COLO668 (cell line): Measurements from ENCODE around the gene UBN2.
"Not testable (repeated sequence)": the region's sequence is repeated elsewhere in the genome, so short reads cannot be mapped to it uniquely, and the experiment has no call there.

Experiments used
- DNase-seq: peaks from one replicate; lab custom pipeline; 2025; ENCODE audit not compliant: unreplicated experiment; lab: John Stamatoyannopoulos, UW

The UBN2 gene

GRCh38 chr7:139294241-139294640 is 63.2 kb downstream of the UBN2 start:
- no peak for DNase-seq

- DNase-seq: no peak
These were observed 64.0 kb downstream of the UBN2 start for GRCh38 chr7:139294951-139295575.

GRCh38 chr7:139297795-139298194 is 66.8 kb downstream of the UBN2 start:
- no peak for DNase-seq

GRCh38 chr7:139299296-139299695 is 68.3 kb downstream of the UBN2 start:
- DNase-seq: no peak

DNA sequence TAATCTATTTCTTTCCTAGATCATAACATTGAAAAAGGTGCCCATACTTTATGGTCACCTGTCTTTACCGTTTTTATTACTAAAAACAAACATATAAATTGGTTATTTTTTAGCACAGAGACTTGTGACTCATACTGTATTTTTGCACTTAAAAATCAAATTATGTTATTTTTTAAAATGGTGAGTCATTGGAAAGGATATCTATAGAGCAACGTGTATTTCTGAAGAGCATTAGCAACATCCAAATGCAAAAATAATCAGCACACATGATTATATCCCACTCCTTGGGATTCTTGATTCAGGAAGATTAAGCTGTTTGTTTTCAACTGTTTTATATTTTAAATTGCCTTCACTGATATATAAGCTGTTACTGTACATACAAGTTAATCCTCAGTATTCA is 69.4 kb downstream of the UBN2 start:
- DNase-seq: no peak

DNA sequence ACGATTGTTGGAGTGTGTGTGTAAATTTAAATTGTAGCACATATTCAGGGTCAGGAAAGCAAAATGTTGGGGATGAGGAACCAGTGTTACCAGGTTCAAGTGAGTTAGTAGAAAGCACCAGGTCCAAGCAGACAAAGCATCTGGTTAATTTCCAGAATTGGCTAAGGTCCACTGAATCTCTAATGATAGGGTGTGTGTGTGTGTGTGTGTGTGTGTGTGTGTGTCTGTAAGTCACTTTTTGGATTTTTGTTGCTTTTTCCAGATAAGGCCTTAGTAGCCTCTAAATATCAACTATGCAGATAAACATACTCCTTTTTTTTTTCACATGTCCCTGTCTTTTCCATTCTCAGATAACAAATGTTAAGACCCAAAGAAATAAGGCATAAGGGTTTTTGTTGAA is 73.5 kb downstream of the UBN2 start:
- DNase-seq: no peak

- DNase-seq: no peak
These were observed 87.0 kb downstream of the UBN2 start for GRCh38 chr7:139317939-139318505.

DNA sequence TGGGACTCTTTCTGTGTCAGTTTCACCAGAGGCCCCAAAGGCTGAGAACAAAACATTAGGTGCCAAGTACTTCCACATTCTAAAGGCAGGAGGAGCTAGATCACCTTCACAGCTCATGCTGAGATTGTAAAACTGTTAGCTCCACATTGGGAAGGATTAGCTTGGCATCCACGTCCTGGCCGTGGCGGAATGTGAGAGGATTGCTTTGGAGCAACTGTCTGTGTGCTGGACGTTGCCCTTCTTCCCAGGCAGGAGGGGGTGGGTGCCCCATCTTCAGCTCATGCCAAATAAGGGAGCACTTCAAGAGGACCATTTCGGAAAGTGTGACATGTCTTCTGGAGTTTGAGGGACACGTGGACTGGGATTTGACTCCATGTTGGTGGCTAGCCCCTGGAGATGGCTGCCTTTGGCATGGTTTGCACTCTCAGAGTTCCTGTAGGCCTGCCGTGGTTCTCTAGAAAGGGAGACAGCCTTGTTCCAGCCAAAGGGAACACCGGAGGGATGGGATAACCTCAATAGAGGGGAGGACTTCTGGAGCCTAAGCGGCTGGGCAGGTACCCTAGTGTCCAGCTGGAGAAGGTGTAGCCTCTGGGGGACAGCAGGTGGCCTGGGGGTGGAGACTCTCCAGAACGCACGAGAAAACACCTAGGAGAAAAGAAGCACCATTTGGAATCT is 90.2 kb downstream of the UBN2 start:
- DNase-seq: no peak

DNA sequence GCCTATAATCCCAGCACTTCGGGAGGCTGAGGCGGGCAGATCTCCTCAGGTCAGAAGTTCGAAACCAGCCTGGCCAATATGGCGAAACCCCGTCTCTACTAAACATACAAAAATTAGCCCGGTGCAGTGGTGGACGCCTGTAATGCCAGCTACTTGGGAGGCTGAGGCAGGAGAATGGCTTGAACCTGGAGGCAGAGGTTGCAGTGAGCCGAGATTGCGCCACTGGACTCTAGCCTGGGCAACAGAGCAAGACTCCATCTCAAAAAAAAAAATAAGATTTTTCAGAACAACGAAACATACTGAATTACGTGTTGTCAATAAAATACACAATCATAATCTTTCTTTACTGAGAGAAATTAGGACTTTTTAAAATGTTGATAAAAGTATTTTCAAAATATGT is 93.7 kb downstream of the UBN2 start:
- not testable (repeated sequence) for DNase-seq

DNA sequence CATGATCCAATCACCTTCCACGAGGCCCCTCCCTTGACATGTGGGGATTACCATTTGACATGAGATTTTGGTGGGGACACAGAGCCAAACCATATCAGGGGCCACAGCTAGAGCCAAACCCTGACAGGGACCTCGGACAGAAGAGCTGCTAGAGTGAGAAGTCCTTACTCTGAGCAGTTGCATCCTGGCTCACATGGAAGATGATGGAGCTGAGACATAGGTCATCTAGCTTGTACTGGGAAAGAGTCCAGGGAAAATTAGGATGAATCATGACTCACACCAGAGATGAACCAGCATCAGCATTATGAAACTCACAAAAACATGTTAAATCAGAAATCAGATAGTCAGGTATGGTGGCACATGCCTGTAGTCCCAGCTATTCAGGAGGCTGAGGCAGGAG is 97.3 kb downstream of the UBN2 start:
- no peak for DNase-seq

GRCh38 chr7:139329119-139329518 is 98.1 kb downstream of the UBN2 start:
- DNase-seq: no peak

DNA sequence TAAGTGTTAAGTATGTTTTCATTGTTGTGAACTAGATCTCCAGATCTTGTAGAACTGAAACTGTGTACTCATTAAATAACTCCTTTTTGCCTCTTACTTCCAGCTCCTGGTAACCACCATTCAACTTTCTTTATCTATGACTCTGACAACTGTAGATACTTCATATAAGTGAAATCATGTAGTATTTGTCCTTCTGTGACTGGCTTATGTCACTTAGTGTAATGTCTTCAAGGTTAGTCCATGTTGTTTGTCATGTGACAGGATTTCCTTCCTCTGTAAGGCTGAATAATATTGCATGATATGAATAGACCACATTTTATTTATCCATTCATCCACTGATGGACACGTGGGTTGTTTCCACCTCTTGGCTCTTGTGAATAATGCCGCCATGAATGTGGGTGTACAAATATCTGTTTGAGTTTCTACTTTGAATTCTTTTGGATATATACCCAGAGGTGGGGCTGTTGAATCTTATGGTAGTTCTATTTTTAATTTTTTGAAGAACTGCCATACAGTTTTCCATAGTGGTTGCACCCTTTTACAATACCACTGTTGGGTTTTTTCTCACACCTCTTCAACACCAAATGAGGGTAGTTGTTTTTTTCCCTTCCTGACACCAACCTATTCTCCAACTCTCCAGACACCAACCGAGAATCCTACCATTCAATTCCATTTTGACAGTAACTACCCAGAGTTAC is 99.4 kb downstream of the UBN2 start:
- no peak for DNase-seq

DNA sequence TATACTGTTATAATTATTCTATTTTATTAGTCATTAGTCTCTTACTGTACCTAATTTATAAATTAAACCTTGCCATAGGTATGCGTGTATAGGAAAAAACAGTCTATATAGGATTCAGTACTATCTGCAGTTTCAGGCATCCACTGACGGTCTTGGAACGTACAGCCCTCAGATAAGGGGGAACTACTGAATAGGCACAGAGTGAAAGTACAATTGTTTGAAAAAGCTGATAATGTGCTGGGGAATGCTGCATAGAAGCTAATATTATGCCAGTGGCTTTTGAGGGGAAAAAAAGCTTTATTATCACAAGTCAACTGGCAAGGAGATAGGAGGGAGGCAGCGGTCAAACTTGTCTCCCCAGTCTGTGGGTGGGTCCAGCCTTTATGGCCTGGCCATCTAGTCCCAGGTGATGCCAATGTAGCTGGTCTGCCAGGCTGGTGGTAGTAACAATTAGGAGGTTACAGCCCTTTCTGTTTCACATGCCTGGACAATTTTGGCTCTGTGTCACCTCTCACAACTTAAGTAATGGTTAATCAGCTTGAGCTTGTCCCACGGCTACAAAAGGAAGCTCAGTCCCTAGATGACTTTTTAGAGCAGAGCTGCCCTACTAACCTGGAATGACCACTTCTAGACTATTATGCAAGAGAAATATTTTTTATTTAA is 101.8 kb downstream of the UBN2 start:
- no peak for DNase-seq

DNA sequence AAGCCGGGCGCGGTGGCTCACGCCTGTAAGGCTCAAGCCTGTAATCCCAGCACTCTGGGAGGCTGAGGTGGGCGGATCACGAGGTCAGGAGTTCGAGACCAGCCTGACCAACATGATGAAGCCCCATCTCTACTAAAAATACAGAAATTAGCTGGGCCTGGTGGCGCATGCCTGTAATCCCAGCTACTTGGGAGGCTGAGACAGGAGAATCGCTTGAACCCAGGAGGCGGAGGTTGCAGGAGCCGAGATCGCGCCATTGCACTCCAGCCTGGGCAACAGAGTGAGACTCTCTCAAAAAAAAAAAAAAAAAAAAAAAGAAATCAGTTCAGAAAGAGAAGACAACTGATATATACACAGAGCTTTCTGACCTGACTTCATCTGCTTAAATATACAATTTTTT is 102.4 kb downstream of the UBN2 start:
- DNase-seq: not testable (repeated sequence)

DNA sequence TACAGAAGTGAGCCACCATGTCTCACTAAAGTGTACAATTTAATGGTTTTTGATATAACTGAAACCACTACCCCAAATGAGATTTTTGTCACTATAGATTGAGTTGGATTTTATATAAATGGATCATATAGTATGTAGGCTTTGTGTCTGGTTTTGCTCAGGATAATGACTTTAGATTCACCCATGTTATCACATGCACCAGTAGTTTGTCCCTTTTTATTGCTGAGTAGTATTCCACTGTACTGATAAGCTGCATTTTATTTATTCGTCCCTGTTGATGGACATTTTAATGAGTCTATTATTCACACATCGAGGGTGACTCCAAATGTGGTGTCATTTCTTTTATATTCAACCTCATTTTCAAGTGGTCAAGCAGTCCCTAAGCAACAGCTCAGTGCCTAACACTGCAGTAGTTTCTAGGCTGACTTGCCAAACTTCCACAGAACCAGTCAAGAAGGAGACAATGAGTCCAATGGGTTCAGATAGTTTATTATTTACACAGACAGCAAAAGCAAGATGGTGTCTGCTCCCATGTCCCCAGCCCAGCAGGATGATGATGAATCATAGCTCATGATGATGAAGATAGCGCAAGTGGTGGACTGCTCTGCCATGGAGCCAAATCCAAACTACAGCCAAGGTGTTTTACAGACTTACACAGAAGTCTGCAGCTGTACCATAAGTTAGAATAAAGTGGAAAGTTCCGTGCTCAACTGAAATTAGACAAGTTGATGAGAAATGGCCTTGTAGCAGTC is 103.5 kb downstream of the UBN2 start:
- no peak for DNase-seq

DNA sequence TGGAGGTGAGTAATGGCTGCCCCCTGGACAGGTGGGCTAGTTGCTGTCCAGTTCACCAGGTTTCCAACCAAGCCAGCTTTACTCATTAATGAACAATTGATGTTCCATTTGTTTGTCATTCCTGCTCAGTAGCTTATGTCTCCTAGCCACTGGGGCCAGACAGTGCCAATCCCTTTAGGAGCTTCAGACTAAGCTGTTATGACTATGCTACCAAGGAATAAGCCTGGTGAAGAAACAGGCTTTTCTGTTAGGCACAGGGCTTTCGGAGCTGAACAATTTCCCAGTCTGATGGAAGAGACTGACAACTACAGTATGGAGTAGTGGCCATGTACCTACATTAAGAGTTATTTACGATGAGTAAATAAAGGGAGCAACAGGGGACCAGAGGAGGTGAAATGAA is 108.0 kb downstream of the UBN2 start:
- DNase-seq: no peak

GRCh38 chr7:139339698-139340036 is 108.6 kb downstream of the UBN2 start:
- no peak for DNase-seq

DNA sequence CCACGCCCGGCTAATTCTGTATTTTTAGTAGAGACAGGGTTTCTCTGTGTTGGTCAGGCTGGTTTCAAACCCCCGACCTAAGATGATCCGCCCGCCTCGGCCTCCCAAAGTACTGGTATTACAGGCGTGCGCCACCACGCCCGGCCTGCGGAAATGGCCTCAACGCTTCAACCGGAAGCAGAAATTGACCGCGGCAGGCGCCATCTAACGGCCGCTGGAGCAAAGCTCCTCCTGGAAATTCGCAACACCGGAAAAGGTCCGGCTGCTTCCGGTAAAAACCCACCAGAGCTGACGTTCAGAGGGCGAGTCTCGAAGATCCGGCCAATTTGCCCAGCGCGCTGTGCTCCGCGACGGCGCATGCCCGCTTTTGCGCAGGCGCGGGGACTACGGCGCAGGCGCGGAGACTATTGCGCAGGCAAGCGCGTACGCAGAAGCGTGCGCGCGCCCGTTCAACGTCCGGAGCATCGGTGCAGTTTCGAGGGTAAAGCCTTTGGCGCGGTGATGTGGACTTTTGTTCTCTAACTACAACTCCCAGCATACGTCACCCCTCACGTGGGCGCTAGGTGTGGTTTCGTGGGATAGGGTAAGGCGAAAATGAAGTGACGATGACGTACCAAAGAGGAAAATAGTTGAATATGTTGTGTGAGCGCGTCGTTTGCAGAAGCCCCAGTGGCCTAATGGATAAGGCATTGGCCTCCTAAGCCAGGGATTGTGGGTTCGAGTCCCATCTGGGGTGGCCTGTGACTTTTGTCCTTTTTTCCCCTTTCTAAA is 109.2 kb downstream of the UBN2 start:
- peak; percentile 99 for DNase-seq

DNA sequence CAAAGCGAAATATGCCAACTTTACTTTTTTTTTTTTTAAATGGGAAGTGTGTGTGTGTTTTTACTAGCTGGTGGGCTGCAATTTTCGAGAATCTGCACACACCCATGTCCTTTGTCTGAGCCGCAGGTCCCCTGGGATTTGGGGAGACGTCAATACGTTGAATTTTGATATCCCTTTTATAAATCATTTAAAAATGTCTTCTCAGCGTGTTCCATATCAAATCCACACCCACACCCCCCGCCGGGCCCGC is 109.7 kb downstream of the UBN2 start:
- no peak for DNase-seq

GRCh38 chr7:139341058-139341775 is 110.2 kb downstream of the UBN2 start, which contains the start of gene FMC1:
FMC1 (plus strand) TSS chr7:139341337; CDS start chr7:139341385, 48 bp downstream.
- peak; percentile 90 for DNase-seq
